ENCODE measurements around the gene TBL1Y.
"Not testable (repeated sequence)": the region's sequence is repeated elsewhere in the genome, so short reads cannot be mapped to it uniquely, and the experiment has no call there.

Gene TBL1Y

DNA sequence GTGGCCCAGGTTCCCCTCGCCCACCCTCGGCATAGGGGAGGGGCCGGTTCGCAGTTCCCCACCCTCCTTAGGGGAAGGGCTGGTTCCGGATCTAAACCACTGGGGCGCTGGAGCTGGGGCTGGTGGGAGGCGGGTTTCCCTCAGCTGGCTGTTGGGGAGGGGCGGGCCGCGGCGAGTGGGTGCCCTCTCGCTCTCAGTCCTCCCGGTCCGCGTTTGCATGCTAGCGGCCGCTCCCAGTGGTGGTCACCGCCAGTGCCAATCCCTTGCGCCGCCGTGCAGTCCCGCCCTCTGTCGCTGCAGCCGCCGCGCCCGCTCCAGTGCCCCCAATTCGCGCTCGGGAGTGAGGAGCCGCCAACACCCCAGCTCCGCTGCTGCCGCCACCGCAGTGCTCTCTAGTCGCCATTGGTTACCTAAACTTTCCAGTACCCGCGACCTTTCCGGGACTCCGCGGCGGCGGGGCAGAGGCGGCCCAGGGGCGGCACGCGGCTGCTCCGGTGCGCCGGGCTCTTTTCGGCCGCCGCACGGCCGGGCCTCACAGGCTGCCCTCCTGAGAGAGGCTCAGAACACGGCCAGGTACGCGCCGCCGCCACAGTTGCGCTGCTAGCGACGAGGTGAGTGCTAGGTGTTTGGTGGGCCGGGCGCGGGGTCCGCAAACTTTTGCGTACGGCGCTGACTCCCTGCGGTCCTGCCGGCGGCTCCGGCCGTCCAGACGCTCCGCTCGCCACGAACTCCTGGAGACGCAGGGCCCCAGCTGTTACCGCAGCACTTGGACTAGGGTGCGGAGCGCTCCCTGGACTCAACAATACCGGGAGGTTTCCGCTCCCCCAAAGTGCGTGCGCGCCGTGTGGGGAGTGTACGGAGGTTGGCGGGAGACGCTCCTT, at the start of gene TBL1Y:
TBL1Y (plus strand) TSS at position 326 of the 881 bp plus-strand sequence. CDS start 114,388 bp downstream, outside the sequence.
- DNase-seq, result no peak

DNA sequence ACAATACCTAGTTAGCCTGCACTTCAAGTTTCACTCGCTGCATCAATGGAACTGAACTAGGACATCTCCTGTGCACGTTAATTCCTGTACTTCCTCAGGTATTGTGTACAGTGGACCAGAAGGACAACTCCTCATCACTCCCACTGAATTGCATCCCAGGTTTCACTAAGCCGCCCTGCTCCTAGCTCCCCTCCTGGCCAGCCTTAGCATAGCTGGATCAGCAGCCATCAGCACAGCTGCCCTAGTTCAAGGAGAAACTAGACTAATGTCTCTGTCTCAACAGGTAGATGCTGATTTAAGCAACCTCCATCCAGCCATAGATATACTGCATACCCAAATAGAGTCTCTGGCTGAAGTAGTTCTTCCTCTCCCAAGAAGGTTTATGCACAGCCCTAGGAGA, 16.0 kb upstream of the TBL1Y start:
- DNase-seq, result no peak

- DNase-seq, result no peak
Measured at GRCh38 chrY:6895236-6895635, 15.3 kb upstream of the TBL1Y start.

DNA sequence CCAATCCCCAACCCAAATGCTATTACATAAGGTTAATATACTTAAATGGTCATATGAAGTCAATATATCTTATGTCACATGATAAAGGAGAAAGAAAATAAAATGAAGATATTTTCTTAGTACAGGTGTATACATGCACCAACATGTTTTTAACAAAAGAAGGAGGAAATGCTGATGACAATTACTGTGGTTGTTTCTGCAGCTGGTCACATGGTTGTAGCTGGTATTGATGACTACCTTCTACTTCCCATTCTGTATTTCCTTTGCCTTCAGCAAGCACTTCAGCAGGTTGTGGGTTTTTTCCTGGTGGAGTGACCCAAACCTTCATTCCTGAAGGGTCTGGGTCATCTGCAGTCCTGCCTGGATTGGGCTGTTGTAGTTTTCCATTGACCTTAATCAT, 8.4 kb upstream of the TBL1Y start:
- DNase-seq, result not testable (repeated sequence)

- no peak for DNase-seq
Measured at GRCh38 chrY:6907591-6907990, 2.9 kb upstream of the TBL1Y start.

- not testable (repeated sequence) for DNase-seq
Measured at GRCh38 chrY:6908021-6908420, 2.5 kb upstream of the TBL1Y start.

GRCh38 chrY:6909118-6909521, 1.4 kb upstream of the TBL1Y start:
- no peak for DNase-seq

- DNase-seq, result no peak
Measured at GRCh38 chrY:6909856-6910255, 641 bp upstream of the TBL1Y start.

DNA sequence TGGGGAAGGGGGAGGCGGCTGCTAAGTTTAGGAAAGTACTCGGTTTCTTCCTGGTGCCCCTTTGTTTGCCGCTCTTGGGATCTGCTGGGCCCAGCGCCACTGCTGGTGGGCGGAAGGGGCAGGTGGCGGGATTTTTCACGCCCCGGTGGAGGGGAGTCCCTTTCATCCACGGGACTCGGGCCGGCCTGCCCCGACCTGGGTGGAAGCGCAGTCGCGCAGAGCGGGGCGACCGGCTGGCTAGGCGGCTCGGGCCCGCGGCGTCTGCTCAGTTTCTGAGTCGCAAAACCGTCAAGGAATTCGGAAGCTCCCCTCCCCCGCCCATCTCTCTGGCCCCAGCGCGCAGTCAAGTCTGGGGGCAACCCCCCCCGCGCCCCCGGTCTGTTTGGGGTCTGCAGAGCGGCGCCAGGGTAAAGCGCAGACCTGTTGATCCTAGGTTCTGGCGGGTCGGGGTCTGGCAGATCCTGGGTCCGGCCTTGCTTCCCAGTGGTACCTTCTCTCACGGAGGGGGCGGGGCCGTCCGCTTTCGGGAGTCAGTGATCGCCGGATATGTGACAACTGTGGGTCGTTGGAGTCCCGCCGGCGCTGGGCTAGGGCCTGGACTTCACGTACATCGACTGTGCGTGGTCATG, 870 bp downstream of the TBL1Y start, which contains the start of gene AMELY:
AMELY (minus strand) TSS at position 500 of the 629 bp plus-strand sequence. CDS start 39,144 bp downstream, outside the sequence.
- no peak for DNase-seq

- DNase-seq, result no peak
Measured at GRCh38 chrY:6913362-6913761, 2.9 kb downstream of the TBL1Y start.

DNA sequence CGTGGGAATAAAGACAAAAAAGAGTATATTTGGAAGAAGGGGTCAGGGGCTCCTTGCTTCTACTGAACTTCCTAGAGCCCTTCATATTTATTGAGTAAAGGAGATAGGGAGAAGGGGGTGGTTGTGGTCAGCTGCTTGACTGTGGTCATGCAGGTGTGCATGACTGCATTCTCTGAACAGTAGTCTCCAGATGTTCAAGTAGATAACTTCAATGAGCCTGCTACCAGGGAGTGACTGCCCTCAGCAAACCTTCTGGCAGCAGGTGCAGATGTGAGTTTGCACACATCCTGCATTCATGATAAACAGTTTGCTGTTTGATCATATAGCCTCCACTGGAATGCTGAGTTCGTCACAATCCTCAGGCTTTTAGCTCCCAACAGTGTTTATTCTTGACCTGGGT, 10.6 kb downstream of the TBL1Y start:
- no peak for DNase-seq

DNA sequence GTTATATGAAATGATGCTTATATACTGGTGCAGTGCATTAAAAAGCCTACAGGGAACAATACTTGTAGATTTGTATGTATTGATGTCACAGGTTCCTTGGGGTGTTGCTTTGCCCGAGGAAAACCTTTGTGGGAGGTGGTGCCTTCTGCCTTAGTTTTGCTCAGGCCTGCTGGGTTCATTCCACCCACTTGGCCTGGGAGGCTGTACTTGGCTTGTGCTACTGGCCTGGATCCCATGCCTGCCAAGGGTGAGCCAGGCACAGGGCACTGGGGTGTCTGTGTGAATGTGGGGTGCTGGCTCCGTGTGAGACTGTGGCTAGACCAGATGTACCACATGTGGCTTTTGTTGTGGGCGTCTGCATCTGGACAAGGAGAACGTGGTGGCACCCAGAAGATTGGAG, 17.8 kb downstream of the TBL1Y start:
- DNase-seq, result no peak

GRCh38 chrY:6929237-6929636, 18.7 kb downstream of the TBL1Y start:
- no peak for DNase-seq

DNA sequence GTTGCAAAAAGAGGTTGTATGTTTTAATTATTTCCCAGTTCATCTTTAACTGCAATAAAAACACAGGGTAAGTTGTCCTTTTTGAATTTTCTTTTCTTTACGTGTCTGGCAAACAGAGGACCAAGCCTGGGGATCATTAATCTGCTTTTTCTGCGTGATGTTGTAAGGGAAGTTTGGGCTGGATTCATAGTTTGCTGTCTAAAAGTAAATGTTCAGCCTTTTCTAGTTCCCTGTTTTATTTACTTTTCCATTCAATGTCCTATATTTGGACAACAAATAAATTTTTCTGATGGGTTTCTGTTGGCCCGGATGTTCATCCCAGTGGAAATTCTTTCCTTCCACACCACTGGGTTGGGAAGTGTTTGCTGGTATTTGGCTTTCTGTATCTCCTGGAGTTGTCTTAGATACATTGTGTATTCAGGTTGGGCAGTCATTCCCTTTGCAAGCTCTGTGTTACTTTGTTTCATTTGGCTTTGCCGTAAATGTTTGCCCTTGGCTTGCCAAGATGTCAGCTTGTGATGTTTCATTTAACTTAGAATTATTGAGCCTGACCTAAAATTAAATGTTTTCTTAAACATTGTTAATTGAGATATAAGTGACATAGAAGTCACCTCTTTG, 21.4 kb downstream of the TBL1Y start:
- DNase-seq, result no peak

DNA sequence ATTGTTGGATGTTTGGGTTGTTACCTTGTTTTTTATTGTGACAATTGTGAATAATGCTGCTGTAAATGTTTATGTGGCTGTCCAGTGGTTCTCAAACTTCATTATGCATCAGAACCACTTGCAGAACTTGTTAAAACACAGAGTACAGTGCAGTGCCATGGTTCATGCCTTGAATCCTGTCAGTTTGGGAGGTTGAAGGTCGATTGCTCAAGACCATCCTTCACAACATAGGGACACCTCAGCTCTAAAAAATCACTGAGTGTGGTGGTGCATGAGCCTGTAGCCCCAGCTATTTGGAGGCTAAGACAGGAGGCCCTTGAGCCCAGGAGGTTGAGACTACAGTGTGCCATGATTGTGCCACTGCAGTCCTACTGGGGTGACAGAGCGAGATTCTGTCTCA, 25.0 kb downstream of the TBL1Y start:
- no peak for DNase-seq

- DNase-seq, result no peak
Measured at GRCh38 chrY:6947695-6948094, 37.2 kb downstream of the TBL1Y start.

GRCh38 chrY:6948378-6948777, 37.9 kb downstream of the TBL1Y start:
- no peak for DNase-seq

DNA sequence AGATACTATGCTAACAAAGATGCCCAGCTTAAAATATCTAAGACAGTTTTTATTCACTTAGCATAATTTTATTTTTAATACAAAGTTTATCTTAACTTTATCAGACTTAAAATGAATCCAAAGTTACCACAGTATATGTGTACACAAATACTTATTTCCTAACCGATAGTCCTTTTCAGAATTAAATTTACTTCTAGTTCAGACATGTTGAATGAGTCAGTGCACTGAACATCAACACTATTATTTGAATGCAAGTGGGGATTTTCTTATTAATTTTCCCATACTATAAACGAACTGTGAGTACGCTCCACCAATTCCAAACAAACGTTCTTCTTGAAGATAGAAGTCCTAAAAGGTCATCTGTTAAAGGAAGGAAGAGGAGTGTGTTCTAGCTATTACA, 39.5 kb downstream of the TBL1Y start:
- no peak for DNase-seq

DNA sequence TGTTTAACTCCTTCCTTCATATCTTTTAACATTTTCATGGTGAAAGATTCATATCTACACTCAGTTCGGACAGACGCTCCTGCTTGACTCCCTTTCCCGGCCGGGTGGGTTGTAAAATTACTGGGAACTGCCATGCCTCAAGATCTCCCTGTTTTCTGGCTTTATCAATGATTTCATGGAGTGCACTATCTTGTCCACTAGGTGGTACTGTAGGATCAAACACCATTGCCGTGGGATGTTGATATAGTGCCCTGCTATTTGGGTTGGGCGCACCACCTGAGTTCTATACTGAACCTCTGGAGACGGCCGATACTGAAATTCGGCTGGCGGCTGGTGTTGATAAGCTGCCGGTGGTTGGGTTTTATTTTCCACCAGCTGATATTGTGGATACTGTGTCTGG, 54.2 kb downstream of the TBL1Y start:
- DNase-seq, result peak; percentile 28

DNA sequence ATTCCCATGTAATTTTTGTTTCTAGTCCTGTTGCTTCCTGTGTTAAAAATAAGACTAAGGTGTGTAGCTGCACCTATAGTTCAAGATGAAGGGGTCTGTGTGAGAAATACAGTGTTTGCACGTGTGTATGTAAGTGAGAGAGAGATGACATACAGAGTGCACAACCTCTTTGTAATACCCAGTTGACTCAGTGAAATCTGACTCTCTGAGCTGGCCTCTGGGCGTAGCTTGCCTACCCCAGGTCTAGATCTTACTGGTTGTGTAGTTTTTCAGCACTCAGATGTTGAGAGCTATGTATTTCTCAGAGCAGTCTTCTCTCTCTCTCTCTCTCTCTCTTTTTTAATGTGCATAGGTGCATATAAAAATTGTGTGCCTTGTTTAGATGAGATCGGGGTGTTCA, 56.0 kb downstream of the TBL1Y start:
- no peak for DNase-seq

DNA sequence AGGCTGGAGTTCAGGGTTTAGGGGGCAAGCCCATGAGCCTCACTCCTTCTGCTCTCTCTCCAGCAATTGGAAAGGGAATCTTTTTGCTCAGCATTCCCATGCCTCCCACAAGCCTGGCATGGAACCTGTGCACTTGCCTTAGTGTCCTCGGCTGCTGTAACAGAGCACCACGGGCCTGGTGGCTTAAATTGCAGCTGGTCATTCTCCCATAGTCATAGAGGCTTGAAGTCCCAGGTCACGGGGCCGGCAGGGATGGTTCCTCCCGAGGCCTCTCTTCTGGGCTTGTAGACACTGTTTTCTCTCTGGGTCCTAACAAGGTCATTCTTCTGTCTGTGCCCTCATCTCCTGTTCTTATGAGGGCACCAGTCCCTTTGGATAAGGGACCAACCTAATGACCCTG, 57.2 kb downstream of the TBL1Y start:
- DNase-seq, result no peak

DNA sequence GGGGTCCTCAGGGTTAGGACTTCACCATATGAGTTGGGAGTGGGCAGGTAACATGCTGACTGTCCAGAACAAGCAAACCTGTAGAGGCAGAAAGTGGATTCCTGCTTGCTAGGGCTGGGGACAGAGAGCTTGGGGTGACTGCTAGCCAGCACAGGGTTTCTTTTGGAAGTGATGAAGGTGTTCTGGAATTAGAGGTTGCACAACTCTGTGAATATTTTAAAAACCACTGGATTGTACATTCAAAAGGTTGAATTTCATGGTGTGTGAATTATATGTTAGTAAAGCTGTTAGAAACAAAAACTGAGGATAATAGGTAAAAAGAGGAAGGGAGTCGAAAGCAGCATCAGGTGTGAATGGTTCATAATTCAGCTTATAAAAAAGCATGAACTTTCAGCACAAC, 57.7 kb downstream of the TBL1Y start:
- DNase-seq, result no peak

GRCh38 chrY:6972271-6972887, 61.9 kb downstream of the TBL1Y start:
- no peak for DNase-seq

All from activated CD4-positive, alpha-beta T cell treated with anti-CD3 and anti-CD28 coated beads for 48 hours (primary cell).